Measurements from ENCODE around the gene CADM1.

CADM1 gene

DNA sequence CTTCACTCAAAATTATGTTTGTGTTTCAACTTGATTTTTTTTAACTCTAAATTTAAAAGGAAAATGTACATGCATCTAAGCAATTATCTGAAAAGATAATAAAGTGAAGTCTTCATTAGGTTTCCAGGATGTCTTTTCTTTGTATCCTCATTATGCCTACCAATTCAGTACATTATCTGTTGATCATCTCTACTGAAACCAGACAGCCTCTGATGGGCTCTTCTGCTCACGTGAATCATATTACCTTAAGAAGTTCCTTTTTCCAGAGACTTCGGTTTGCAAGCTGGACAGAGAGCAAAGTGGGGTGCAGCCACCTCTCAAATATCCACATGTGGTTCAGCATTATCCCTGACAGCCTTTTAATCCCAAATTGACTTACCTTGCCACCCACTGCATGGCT is 158.4 kb downstream of the CADM1 start:
- DNase-seq: no peak

DNA sequence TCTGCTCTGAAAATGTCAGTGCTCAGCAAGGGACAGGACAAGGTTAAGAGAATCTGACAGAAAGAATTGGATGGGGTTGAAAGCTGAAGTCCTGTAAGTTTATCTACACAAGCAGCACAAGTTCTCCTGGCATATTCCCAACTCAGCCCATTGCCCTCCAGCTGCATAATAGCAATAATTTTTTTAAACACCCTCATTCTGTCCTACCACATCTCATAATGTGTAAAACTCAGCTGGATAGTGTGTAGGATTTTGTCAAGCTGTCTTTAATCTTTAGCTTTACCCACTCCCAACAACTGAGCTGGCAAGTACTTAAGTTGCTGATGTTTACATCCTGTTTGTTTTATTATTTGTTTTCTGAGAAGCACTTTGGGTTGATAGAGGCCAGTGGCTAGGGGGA is 158.9 kb downstream of the CADM1 start:
- DNase-seq: no peak

DNA sequence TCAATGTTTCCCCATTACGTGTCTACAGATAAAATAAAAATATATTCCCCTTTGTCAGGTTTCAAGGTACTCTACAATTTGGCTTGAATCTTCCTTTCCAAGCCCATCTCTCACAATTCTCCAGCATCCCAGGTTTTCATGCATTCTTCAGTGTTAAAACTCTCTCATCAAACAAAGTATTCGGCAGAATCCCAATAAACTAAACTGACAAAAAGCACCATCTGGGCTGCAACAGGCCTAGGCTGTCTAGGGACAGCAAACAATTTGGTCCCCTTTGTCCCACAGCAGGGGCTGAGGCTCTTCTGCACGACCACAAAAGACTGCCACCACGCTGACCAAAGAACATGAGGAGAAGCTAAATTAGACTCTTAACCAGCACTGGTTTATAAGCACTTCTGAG is 159.4 kb downstream of the CADM1 start:
- no peak for DNase-seq

DNA sequence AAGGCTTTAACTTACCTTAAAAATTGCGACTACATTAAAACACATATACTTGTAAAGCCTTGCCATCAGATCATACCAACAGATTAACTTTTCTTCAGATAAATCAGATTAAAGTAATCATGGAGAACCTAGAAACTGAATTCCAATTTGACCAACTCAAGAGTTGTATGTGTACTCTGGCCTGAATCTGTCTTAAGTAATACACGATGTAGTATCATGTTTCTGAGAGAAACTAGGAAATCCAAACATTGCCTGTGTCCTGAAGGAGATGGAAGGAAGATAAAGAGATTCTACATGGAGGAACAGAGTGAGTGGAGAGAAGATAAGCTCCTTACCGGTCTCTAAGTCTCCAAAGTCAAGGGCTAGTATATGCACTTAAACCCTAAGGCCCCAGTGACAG is 162.1 kb downstream of the CADM1 start:
- DNase-seq: no peak

DNA sequence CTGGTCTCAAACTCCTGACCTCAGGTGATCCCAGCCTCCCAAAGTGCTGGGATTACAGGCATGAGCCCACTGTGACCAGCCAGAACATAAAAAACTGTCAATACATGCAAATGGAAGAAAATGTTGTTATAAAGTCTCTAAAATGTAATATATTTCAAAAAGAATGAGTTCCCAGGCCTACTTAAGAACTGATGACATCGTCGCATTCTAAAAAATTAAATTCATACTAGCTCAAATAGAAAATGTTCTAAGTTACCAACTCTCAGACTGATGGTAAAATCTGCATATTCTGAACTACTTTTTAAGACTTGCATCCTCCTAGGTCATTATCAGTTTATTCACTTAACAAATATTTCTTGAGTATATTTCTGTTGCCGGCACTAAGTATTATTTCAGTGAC is 163.3 kb downstream of the CADM1 start:
- no peak for DNase-seq

DNA sequence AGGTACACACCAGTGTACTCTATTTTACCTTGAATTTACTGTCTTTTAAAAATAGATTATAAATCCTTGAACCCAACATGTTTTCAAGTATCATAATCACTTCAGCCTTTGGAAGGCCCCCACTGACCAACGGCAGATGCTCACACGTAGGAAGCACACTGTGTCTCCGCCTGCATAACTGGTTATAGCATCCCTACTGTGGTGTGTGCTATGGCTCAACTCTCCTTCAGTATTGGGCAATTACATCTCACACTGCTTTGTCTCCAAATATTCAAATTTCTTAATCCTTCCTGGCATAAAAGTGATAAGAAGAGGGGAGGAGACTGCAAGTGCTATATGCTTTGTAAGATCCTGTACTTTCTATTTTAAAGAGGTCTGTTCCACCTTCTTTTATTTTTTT is 165.7 kb downstream of the CADM1 start:
- no peak for DNase-seq

DNA sequence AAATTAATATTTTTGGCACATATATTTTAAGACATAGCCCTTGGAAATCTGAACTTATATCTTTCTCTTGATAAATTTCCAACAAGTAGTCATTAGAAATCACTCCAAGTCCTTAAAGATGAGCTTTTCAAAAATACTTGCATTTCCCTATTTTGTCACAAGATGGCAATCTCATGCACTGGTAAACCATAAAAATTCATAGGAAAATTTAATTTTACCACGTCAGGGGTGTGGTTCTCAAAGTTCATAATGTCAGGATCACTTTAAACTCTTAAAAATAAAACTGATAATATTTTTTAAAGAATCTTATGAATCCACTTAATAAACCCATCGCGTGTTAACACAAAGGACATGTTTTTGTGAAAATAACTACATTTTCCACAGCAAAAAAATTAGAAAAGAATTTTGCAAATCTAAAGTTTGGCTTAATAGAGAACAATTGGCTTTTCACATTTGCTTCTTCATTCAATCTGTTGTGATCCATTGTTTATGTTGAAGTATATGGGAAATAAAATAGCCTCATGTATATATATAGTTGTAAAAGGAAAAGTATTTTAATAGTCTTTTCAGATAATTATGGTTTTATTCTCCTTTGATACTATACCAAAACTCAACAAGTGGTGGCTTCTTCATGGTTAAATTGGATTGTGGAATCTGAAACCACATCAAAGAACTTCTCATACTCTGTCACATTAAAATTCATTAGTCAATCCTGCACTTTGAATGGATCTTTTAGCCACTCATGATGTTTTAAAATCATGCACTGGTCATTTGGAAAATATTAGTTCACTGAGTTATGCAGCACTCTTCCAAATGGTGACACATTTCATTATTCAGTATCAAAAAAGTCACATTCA is 169.1 kb downstream of the CADM1 start:
- DNase-seq: no peak

DNA sequence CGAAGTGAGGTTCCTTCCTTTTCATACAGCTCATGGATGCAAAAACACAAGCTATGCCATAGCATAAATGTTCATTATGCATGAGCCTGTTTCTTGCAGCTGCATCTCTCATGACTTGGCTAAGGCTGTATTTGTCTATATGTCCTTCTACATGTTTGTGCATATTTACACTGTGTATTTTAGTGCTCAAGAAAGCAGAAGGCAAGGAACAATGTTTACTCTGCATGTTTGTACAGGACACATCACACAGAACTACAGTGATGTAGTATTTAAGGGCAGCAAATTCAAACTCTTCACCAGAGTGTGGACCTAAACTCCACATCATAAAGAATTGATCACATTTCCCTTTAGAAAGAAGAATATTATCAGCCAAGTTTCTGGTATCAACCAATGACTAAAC is 170.3 kb downstream of the CADM1 start:
- DNase-seq: no peak

DNA sequence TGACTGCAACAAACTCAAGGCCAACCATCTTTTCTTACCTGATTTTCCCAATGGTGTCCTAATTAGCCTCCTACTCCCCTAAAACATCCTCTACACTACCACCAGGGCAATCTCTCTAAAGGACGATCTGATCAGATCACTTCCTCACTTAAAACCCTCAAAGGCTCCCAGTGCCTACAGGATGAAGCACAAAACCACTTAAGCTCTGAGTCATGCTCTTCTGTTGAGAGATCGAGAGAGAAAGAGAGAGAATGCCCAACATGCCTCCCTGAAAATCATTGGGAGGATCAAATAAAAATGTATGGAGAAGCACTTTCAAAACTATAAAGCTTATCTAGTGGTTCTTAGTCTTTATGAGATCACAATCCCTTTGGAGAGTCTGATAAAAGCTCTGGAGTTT is 171.1 kb downstream of the CADM1 start:
- no peak for DNase-seq

DNA sequence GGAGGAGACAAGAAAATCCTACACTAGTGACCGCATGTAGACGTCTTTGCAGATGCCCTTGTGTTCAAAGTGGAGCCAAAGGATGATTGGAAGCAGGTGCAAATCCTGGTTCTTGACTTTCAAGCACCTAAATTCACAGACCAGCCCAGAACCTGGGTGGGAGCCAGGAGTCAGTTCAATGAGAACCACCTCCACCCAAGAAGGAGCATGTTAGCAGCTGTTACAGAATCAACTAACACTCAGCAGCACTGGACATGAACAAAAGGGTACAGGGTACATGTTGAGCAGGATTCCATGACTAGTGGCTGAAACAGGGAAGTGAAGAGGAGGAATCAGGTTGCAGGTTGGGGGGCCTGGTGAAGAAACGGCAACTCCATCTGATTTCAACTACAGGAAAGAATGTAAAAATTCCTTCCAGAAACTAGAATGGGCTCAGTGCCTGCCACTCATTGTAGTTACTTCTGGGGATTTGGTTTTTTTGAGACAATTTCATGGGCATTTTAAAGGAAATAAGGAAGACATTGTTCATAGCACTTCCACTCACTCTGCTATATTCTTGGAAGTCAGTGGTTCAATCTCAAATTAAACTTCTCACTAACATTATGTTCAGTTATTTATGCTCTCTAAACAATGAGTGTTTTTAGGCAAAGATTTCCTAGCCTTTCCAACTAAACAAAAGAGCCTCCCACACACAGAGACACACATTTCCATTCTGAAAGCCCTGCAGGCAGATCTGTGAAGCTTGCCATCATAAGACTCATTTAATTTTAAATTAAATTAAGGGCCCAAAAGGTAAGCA is 173.3 kb downstream of the CADM1 start:
- no peak for DNase-seq

DNA sequence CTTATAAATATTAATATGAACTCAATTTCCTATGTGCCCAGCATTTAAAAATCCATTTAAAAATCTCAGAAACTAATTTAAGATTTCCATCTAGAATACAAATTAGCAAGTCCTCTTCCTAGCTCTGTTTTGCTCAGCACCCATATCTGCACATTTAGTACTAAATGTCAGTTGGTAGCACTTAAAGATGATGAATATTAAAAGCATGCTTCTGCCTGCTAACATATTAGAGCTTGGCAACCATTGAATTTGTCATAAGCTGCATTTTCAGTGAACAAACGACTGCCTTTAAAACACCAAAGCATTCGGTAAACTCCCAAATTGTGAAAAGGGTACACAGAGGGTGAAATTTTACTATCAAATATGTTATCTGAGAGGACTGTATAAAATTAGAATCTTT is 177.7 kb downstream of the CADM1 start:
- no peak for DNase-seq

DNA sequence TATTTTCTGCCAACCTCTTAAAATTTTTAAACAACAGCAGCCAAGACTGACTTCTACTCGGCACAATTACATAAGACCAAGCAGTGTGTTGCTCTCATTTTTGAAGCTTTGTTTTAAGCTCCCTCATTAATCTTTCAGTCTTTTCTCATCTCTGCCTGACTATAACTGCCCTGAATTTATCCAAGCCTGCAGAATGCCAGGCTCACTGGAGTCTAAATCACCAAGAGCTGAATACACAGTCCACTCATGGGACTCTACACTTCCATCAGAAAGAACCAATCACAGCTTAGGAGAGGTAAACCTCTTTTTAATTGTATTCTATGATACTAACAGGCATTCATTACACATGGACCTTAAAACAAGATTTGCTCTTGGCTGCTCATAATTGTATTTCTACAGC is 178.7 kb downstream of the CADM1 start:
- no peak for DNase-seq

DNA sequence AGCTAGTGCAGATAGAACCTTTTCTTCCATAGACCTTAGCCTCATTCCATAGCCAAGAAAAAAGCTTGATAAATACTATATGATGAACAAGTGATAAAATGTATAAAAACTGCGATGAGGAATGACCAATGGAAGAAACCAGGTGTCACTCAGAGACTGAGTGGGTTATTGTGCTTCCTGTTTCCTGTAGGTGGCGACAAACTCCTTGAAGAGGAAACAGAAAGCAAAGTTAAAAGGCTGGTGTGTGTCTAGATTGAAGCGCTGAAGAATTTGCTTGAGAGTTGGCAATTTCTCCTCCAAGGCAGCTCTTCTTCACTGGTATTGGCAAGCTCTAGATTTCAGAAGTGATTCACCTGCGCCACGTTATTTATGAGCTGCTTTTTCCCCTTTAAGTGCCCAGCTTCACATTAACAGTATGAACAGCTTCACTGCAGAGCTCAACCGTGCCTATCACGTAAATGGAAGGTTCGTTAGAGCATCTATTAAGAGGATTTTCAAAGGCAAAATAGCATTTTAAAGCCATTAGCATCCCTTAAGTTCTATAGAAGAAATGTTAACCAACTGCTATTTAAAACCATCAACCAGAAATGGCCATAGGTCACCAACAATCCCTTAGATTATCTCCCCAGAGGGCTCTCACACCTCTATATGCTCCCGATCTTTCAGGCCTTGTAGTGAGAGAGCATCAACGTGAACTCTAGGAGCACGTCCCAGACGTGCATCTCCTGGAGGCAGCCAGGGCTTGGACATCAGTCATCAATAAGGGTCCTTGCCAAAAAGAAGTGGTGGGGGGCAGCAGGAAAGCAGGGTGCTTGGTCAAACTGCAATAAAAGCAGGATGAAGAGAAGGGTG is 179.4 kb downstream of the CADM1 start:
- DNase-seq: no peak

DNA sequence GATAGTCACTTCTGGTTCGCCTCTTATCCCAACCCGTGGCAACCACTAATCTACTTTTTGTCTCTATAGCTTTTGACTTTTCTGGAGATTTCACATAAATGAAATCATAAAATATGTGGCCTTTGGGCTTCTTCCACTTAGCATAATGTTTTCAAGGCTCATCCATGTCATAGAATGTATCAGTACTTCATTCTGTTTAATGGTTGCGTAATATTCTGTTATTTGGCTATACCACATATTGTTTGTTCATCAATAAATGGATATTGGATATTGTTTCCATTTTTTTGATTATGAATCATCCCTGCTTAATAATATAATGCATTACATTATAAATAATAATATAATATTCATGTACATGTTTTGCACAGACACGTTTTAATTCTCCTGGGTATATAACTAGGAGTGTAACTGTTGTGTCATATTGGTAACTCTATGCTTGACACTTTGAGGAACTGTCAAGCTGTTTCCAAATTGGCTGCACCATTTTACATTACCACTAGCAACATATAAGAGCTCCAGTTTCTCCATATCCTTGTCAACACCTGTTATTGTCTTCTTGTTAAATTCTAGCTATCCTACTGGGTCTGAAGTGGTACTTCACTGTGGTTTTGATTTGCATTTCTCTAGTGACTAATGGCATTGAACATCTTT is 181.5 kb downstream of the CADM1 start:
- no peak for DNase-seq

DNA sequence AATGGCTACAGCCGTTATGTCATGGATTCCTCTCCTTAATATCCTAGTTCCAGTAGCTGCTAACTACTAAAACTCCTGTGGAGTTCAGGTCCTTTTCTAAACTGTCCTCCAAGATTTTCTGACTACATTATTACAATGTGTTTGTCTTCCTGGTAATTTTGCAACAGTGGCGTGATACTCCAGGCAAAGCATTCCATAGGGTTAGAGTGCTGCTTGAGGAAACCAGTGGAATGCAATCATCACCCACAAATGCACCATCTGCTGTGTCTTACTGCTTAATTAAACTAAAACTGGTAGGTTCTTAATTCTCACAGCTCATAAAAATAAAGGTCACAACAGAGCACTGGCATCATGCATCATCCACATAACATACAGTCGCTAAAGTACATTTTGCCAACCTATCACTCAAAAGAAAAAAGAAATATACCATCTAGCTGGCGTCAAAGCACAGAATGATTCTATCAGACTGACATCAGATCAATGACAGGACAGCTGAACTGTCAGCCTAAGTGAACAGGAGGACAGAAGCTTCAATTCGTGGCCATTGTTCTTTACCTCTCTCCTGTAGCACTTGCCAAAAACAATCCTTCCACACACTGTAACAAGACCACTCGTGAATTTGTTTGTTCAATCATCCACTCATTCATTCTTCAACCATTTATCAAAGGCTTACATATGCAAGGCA is 182.5 kb downstream of the CADM1 start:
- DNase-seq: no peak

DNA sequence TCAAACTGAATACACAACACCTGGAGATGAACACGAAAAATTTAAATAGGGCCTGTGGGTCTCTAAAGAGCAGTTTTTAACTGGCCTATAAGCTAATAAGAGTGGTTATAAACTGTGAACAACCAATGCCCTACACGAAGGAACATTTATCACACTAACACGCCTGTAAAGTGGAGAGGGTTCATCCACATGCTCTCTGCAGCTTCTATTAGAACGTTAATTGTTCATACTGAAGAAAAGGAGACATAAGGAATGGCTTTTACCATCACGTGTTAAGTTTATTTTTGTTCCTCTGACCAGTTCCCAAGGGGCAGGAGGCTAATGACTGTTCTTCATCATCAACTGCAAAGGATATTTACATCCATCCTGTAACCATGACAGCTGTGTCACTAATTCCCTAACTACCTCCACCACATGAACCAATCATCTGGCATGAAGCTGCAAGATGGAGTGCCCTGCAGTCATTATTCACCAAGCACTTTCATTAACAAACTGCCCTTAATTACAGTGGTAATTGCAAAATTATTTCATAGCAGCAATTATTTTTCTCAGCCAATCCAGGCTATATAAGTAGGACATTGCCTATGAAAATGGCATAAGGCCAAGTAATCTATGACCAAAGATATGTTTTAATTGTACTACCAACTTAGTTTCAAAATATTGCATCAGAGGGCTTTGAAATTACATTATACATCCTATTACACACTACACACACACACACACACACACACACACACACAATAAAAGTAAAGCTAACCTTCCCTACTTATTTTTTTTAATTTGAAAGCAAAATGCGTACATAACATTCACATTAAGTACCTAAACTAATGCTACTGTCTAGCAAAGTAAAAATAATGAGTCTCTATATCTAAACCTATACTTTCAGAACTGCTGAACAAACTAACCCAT is 186.7 kb downstream of the CADM1 start:
- DNase-seq: no peak

DNA sequence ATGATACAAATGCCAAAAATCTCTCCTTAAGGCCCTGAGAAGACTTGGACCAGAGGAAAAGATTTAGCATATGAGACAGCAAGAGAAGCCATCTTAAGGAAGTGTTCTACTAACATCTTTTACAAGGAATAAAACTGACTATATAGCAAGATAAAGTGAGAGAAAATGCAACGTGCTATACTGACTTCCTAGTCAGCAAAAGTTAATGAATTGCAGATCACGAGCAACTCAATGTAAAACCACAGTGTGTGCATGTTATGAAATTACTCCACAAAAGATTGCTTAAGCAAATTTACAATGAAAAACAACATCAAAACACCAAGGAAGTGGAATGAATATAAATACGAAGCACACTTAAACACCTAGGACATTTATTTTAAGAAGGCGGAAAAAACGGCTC is 187.5 kb downstream of the CADM1 start:
- DNase-seq: no peak

DNA sequence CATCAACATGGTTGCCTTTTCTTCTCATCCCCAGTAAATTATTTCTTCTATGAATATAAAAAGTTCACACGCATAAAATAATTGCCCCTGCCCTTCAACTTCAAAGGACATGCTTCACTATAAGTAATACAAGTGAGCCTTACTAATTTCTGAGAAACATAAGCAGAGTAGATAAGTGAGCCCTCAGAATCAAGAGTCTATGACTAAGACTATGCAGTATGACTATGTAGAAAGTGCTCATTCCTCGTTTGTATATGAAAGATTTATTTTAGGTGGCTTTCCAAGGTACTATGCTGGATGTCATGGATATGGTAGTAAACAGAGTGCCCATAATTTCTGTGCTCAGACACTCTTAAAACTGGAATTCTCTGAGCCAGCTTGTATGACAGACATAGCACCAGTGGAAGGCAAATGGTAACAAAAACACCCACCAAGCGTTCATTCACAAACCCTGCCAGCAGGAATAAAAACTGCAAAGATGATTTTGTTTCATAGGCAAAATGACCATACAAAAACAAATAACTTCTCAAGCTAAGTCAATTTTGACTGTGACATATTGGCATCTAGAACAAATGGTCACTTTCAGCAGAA is 189.8 kb downstream of the CADM1 start:
- no peak for DNase-seq

DNA sequence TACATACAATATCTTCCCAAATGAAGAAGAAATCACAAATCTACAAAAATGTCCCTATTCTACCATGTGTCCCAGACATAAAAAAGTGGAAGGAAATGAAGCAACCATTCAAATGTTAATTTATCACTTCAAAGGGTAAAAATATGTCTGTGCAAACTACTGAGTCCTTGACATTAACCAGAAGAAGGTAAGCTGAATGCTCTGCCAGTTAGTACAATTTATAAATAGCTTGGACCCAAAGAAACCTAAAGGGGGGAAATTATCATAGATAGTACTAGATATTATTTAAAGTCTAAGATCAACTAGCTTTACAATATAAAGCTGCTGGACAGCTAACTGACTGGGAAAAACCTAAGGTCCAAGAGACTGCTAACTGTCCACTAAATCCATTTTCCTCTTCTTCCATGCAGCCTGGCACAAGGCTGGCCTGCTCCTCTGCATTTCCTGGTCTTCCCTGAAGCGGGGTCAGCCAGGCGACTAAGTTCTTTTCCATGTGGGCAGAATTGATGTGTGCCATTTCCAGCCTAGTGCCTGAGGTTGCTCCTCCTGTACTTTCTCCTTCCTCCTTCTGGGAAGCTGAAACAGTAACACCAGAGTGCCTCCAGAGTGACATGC is 190.9 kb downstream of the CADM1 start:
- DNase-seq: no peak

DNA sequence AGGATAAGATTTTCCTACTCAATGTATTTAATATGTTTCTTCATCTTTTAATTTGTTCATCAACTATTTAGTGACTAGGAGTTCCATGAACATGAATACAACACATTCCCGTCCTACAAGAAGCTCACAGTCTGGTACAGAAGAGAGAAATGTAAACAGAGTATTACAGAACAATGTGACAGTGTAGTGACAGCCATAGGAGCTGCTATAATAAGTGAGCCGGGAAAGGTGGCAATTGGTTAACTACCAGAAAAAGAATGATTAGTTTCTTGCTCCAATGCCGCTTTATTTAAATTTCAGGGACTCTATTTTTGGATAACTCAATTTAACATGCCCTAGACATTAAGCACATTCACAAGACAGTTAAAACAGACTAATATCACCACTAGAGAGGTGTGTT is 192.3 kb downstream of the CADM1 start:
- no peak for DNase-seq
